Activated CD4-positive, alpha-beta T cell treated with anti-CD3 and anti-CD28 coated beads, Interleukin-2, amount 10 ng/mL, durations not matched to agents 24 days and 14 days (primary cell): ENCODE measurements around the gene BBS9. TPM values are rescaled to one million over a fixed set of nuclear protein-coding genes. Genes with fewer than 3 reads are reported as not detected.
"Not testable (repeated sequence)": the region's sequence is repeated elsewhere in the genome, so short reads cannot be mapped to it uniquely, and the experiment has no call there.

Source experiments
- DNase-seq: peaks from one replicate; pipeline ENCODE4 v3.0.0; 2022
- H3K27ac Mint-ChIP-seq: one replicate; pipeline ENCODE4 v1.8.0; 2022; ENCODE audit warnings: mild to moderate bottlenecking, mixed read lengths
- H3K27me3 Mint-ChIP-seq: one replicate; pipeline ENCODE4 v1.8.0; 2022; ENCODE audit warnings: mixed read lengths
- H3K36me3 Mint-ChIP-seq: one replicate; pipeline ENCODE4 v1.8.0; 2022; ENCODE audit warnings: low read depth, mild to moderate bottlenecking, mixed read lengths
- H3K4me1 Mint-ChIP-seq: one replicate; pipeline ENCODE4 v1.8.0; 2021; ENCODE audit warnings: mixed read lengths
- H3K4me3 Mint-ChIP-seq: one replicate; pipeline ENCODE4 v1.8.0; 2022; ENCODE audit warnings: mild to moderate bottlenecking, moderate library complexity, mixed read lengths
- H3K9me3 Mint-ChIP-seq: one replicate; pipeline ENCODE4 v1.8.0; 2021; ENCODE audit warnings: mixed read lengths
- intact Hi-C: fragments of 100-400 bp; cut with micrococcal nuclease; formaldehyde crosslinking; loops from one replicate; pipeline ENCODE4 v1.15.1; 2023
- total RNA-seq: library from RNA; stranded (reverse); gene quantifications from 2 replicates; pipeline ENCODE4 v1.2.3, GENCODE V29; 2022

BBS9 gene
- total RNA-seq, 1 donor from 2014 or later, result 4.3 TPM

DNA sequence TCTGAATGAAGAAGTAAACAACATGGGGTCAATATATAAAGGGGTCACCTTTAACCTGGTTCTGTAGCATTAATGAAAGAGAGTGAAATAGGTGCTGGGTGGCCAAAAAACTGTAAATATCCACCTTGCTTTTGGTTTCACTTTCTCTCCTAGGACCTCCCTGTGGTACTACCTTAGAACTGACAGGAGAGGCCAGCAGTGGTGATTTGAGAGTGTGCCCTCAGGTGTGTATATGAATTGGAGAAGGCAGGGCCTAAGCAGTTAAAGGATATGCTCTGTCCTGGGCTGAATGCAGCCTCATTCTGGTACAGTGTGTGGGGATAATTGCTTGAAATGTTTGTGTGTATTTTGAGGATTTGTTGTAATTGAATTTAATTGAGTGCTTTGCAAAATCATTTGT is 62.0 kb downstream of the BBS9 start:
- DNase-seq, result peak; percentile 67
- H3K9me3 Mint-ChIP-seq, result no peaks in the 10 kb centered on the region
- H3K27me3 Mint-ChIP-seq, result no peaks in the 10 kb centered on the region
- H3K36me3 Mint-ChIP-seq, result no peaks in the 10 kb centered on the region
- intact Hi-C loops, result no loop called here
- H3K4me3 Mint-ChIP-seq, result peak overlapping the region; percentile 1
- peaks cover 11% of the 10 kb centered on the region for H3K4me1 Mint-ChIP-seq
- no peak overlapping the region for H3K27ac Mint-ChIP-seq

DNA sequence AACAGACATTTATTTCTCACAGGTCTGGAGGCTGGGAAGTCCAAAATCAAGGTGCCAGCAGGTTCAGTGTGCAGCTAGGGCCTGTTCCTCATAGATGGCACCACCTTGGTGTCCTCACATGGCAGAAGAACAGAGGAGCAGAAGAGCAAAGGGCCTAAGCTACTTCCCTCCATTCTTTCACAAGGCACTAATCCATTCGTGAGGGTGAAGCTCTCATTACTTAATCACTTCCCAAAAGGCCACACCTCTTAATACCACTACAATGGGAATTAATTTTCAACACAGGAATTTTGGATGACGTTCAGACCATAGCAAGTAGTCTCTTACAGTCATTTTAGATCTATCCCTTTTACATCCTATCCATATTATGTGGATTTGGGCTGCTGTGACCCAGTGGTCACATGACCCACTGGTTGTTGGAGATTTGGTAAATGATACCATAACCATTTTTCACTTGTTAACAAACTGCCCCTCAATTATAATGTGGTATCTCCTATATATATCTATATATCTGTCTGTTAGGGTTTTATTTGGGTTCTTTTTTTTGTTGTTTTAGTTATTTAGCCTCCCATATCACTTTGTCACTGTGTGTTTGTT is 63.4 kb downstream of the BBS9 start:
- intact Hi-C loops, result no loop called here
- no peaks in the 10 kb centered on the region for H3K9me3 Mint-ChIP-seq
- H3K4me1 Mint-ChIP-seq, result peaks cover 11% of the 10 kb centered on the region
- H3K27ac Mint-ChIP-seq, result no peak overlapping the region
- DNase-seq, result no peak
- H3K4me3 Mint-ChIP-seq, result no peak overlapping the region
- H3K27me3 Mint-ChIP-seq, result no peaks in the 10 kb centered on the region
- H3K36me3 Mint-ChIP-seq, result no peaks in the 10 kb centered on the region

DNA sequence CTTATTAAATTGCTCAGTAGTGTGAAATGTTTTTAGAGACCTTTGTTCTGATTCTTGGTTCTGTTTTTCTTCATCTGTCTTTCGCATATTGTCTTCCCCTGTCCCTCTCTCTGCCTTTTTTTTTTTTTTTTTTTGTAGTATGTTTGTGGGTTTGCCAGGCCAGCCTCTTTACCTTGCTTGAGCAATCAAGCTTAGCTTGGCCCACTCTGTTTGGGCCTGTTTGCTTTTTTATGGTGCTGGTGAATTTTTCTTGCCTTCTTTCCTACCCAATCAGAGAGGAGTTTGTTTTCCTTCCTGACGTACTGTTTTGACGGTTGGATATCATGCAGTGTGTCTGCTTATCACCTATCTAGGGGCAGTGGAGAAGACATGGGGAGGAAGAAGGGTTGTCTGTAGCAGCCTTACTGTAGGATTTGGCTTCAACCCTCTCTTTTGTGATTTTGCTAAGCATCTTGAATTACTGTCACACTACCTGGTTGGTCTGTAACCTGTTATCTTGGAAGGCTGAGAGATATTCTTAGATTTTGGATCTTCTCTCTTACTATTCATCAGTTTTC is 64.0 kb downstream of the BBS9 start:
- DNase-seq, result no peak
- peaks cover 11% of the 10 kb centered on the region for H3K4me1 Mint-ChIP-seq
- H3K27me3 Mint-ChIP-seq, result no peaks in the 10 kb centered on the region
- intact Hi-C loops, result no loop called here
- H3K27ac Mint-ChIP-seq, result no peak overlapping the region
- no peaks in the 10 kb centered on the region for H3K36me3 Mint-ChIP-seq
- no peak overlapping the region for H3K4me3 Mint-ChIP-seq
- H3K9me3 Mint-ChIP-seq, result no peaks in the 10 kb centered on the region

DNA sequence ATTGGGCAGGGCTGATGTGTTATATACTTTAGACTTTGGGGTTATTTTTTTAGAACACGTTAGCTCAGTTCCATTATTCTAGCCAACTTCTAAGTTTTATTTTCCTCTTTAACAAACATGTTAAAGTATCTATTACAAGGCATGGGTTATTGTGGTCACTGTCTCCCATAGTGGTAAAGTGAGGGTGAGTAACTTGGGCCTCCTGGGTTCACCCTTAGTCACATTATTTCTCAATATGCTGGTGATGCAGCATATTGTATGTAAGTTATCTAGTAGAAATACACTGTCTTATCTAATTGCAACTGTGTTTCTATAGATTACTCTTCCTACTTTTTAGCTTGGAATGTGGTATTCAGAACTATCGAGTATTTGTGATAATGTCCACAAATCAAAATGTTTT is 65.9 kb downstream of the BBS9 start:
- H3K27me3 Mint-ChIP-seq, result no peaks in the 10 kb centered on the region
- intact Hi-C loops, result no loop called here
- DNase-seq, result no peak

GRCh38 chr7:33196221-33196620 is 66.9 kb downstream of the BBS9 start:
- Mint-ChIP-seq H3K4me3 (no peak overlapping the region), H3K9me3 (no peaks in the 10 kb centered on the region), H3K27ac (no peak overlapping the region), H3K36me3 (no peaks in the 10 kb centered on the region), H3K27me3 (no peaks in the 10 kb centered on the region), H3K4me1 (peaks cover 4% of the 10 kb centered on the region)
- DNase-seq, result no peak
- intact Hi-C loops, result no loop called here

More for the DNA sequence above, 65.9 kb downstream of the BBS9 start:
- no peaks in the 10 kb centered on the region for H3K36me3 Mint-ChIP-seq
- no peak overlapping the region for H3K4me3 Mint-ChIP-seq
- H3K9me3 Mint-ChIP-seq, result no peaks in the 10 kb centered on the region
- H3K4me1 Mint-ChIP-seq, result peaks cover 11% of the 10 kb centered on the region
- H3K27ac Mint-ChIP-seq, result no peak overlapping the region

DNA sequence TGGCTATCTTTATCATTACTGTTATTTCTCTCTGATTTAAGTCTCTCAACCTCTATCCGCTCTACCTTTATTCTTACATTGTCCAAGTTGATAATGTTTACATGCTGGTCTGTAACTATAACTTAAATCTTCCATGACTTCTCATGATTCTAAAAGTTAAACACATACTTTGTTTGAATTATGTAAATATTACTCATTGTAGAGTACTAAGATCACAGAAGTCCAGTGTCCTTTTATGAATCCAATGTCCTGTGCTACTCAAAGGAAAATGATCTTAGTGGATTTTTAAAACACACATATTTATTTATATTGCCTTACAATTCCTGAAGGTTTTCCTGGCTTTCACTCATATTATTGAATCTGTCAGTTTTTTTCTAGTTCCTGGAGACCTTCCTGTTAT is 70.9 kb downstream of the BBS9 start:
- H3K4me1 Mint-ChIP-seq, result no peaks in the 10 kb centered on the region
- DNase-seq, result no peak
- H3K4me3 Mint-ChIP-seq, result no peak overlapping the region
- no peaks in the 10 kb centered on the region for H3K36me3 Mint-ChIP-seq
- intact Hi-C loops, result no loop called here
- H3K27ac Mint-ChIP-seq, result no peak overlapping the region
- no peaks in the 10 kb centered on the region for H3K27me3 Mint-ChIP-seq
- H3K9me3 Mint-ChIP-seq, result no peaks in the 10 kb centered on the region

DNA sequence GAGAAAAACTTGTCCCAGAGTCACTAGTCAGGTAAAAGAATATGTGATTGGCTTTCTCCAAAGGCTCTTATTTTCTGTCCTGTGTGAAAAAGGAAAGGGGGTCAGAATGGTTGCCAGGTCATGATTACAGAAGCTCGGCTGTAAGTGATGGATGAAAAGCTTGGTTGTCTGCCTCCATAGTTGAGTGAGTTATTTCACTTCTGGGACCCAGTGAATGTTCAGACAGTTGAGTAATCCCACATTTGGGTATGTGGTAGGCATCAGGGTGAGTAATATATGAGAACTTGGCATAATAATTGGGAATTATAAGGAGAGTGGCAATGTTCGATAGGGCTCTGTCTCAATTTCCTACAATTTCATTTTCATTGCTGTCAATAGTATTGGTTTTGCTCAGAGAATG is 72.5 kb downstream of the BBS9 start:
- intact Hi-C loops, result no loop called here
- Mint-ChIP-seq H3K27me3 (no peaks in the 10 kb centered on the region), H3K9me3 (no peaks in the 10 kb centered on the region), H3K36me3 (no peaks in the 10 kb centered on the region), H3K4me3 (no peak overlapping the region), H3K27ac (no peak overlapping the region), H3K4me1 (no peaks in the 10 kb centered on the region)
- no peak for DNase-seq

DNA sequence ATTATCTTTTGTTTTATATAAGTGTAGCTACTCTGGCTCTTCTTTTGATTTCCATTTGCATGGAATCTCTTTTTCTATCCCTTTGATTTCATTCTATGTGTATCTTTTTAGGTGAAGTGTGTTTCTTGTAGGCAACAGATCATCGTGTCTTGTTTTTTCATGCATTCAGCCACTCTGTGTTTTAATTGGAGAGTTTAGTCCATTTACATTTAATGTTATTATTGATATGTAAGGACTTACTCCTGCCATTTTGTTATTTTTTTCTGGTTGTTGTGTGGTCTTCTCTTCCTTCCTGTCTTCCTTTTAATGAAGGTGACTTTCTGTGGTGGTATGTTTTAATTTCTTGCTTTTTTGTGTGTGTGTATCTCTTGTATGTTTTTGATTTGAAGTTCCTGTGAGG is 81.6 kb downstream of the BBS9 start:
- Mint-ChIP-seq H3K27me3 (no peaks in the 10 kb centered on the region), H3K27ac (no peak overlapping the region), H3K4me3 (no peak overlapping the region), H3K9me3 (peaks cover 27% of the 10 kb centered on the region), H3K4me1 (no peaks in the 10 kb centered on the region), H3K36me3 (peaks cover 2% of the 10 kb centered on the region)
- intact Hi-C loops, result no loop called here
- no peak for DNase-seq

GRCh38 chr7:33212144-33212543 is 82.8 kb downstream of the BBS9 start:
- Mint-ChIP-seq H3K36me3 (peaks cover 2% of the 10 kb centered on the region), H3K4me3 (no peak overlapping the region), H3K4me1 (no peaks in the 10 kb centered on the region), H3K27me3 (no peaks in the 10 kb centered on the region), H3K27ac (no peak overlapping the region), H3K9me3 (peaks cover 27% of the 10 kb centered on the region)
- intact Hi-C loops, result no loop called here
- DNase-seq, result no peak

DNA sequence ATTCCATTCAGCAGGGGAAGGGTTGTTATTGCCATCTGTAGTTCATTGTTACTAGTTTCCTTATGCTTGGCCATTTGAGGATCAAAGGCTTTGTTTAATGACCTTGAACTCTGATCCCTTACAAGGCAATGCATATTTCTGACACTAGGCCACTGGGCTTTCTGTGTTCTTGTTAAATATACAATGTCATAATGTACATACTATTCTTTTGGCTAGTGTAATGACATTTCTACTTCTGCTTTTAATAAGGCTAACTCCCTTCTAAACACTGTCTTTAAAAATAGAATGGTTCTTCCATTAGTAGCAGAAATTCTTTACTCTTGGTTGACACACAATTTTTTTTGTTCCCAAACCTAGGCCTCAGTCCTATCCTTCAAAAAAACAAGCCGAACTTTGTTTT is 86.6 kb downstream of the BBS9 start:
- Mint-ChIP-seq H3K36me3 (peaks cover 2% of the 10 kb centered on the region), H3K27me3 (no peaks in the 10 kb centered on the region), H3K9me3 (peaks cover 18% of the 10 kb centered on the region), H3K27ac (no peak overlapping the region), H3K4me1 (no peaks in the 10 kb centered on the region), H3K4me3 (no peak overlapping the region)
- no peak for DNase-seq
- intact Hi-C loops, result no loop called here

DNA sequence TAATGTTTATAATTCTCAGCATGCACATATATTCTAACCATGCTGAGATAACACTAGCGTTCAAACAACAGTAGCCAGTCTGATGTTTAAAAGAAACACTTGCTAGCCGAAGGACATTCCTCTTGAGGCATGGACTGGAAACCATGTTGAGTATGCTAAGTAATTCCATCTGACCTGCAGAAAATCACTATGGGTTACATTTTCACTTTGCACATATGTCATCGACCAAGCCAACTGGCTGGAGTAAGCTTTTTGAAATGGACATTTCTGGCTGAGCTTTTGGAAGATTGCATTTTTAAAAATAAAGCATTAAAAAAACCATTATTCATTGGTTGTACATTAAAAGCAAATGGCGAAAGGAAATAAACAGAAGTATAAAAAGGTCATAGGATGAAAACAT is 88.2 kb downstream of the BBS9 start:
- Mint-ChIP-seq H3K4me3 (no peak overlapping the region), H3K36me3 (no peaks in the 10 kb centered on the region), H3K9me3 (peaks cover 3% of the 10 kb centered on the region), H3K27me3 (no peaks in the 10 kb centered on the region), H3K27ac (no peak overlapping the region), H3K4me1 (no peaks in the 10 kb centered on the region)
- DNase-seq, result no peak
- intact Hi-C loops, result no loop called here

DNA sequence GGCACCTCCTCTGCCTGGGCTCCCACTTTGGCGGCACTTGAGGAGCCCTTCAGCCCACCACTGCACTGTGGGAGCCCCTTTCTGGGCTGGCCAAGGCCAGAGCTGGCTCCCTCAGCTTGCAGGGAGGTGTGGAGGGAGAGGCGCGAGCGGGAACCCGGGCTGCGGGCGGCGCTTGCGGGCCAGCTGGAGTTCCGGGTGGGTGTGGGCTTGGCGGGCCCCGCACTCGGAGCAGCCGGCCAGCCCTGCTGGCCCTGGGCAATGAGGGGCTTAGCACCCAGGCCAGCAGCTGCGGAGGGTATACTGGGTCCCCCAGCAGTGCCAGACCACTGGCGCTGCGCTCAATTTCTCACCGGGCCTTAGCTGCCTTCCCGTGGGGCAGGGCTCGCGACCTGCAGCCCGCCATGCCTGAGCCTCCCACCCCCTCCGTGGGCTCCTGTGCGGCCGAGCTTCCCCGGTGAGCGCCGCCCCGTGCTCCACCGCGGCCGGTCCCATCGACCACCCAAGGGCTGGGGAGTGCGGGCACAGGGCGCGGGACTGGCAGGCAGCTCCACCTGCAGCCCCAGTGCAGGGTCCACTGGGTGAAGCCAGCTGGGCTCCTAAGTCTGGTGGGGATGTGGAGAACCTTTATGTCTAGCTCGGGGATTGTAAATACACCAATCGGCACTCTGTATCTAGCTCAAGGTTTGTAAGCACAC is 89.6 kb downstream of the BBS9 start:
- H3K27me3 Mint-ChIP-seq, H3K27ac Mint-ChIP-seq, DNase-seq, H3K4me3 Mint-ChIP-seq, H3K9me3 Mint-ChIP-seq, intact Hi-C loops, H3K36me3 Mint-ChIP-seq, H3K4me1 Mint-ChIP-seq: not testable (repeated sequence)

- intact Hi-C loops, result no loop called here
- Mint-ChIP-seq H3K27me3 (no peaks in the 10 kb centered on the region), H3K9me3 (no peaks in the 10 kb centered on the region), H3K27ac (no peak overlapping the region), H3K4me3 (no peak overlapping the region), H3K36me3 (no peaks in the 10 kb centered on the region), H3K4me1 (no peaks in the 10 kb centered on the region)
- DNase-seq, result no peak
Measured at GRCh38 chr7:33220231-33220630, 90.9 kb downstream of the BBS9 start.

GRCh38 chr7:33221390-33221789 is 92.0 kb downstream of the BBS9 start:
- intact Hi-C loops, result no loop called here
- H3K27ac Mint-ChIP-seq, result no peak overlapping the region
- H3K36me3 Mint-ChIP-seq, result no peaks in the 10 kb centered on the region
- no peak overlapping the region for H3K4me3 Mint-ChIP-seq
- no peak for DNase-seq
- no peaks in the 10 kb centered on the region for H3K4me1 Mint-ChIP-seq
- H3K9me3 Mint-ChIP-seq, result no peaks in the 10 kb centered on the region
- H3K27me3 Mint-ChIP-seq, result no peaks in the 10 kb centered on the region
